Bronchial epithelial cell (primary cell): ENCODE data around the gene PSG1. TPM values are rescaled to one million over a fixed set of nuclear protein-coding genes. Genes with fewer than 3 reads are reported as not detected.

ENCODE experiments used
- DNase-seq: peaks from one replicate; pipeline ENCODE4 v3.0.0-alpha.2; 2010; ENCODE audit warnings: low read depth
- FAIRE-seq: peaks from 2 replicates; lab custom pipeline; 2011; peaks lifted over from hg19 to GRCh38; lab: Jason Lieb, UNC
- H3K27me3 ChIP-seq: 2 replicates; pipeline ENCODE4 v1.5.1; 2011; ENCODE audit warnings: low read length; ENCODE audit not compliant: control insufficient read depth, insufficient read depth
- H3K36me3 ChIP-seq: 2 replicates; pipeline ENCODE4 v1.5.1; 2011; ENCODE audit warnings: low read length; ENCODE audit not compliant: control insufficient read depth, insufficient read depth
- H3K4me3 ChIP-seq: 2 replicates; pipeline ENCODE4 v1.5.1; 2011; ENCODE audit warnings: mild to moderate bottlenecking, low read depth, low read length, control low read depth
- CTCF ChIP-seq: IDR thresholded peaks from 2 replicates; pipeline ENCODE4 v1.5.1; 2011; ENCODE audit warnings: mild to moderate bottlenecking, moderate library complexity, low read length, control low read depth, inconsistent platforms; ENCODE audit not compliant: insufficient read depth, severe bottlenecking
- total RNA-seq: library from RNA; depleted of rRNA; stranded (reverse); fragments of >200 nt; gene quantifications from 2 replicates; pipeline ENCODE4 v1.2.1, GENCODE V29; 2014

PSG1 gene
- total RNA-seq, 1 donor from 2014 or later, result not detected

GRCh38 chr19:42816894-42817293, 62.6 kb downstream of the PSG1 start:
- H3K27me3 ChIP-seq, result no peaks in the 10 kb centered on the region
- no peaks in the 10 kb centered on the region for H3K36me3 ChIP-seq
- TF ChIP-seq CTCF, result no peak
- H3K4me3 ChIP-seq, result no peak overlapping the region
- peak; percentile 13 for FAIRE-seq
- DNase-seq, result peak; percentile 10

Other genes starting within 250 kb of the PSG1 start
- not detected in 2 replicates for gene PSG3, start 139.2 kb downstream of the PSG1 start, total RNA-seq
- not detected in 2 replicates for gene PSG8, start 114.0 kb downstream of the PSG1 start, total RNA-seq
- not detected in 2 replicates for gene PSG6, start 38.2 kb upstream of the PSG1 start, total RNA-seq
- gene PSG7, start 57.5 kb upstream of the PSG1 start, total RNA-seq, result not detected in 2 replicates
- not detected in 2 replicates for gene PSG11, start 146.8 kb upstream of the PSG1 start, total RNA-seq
- not detected in 2 replicates for gene PSG2, start 203.0 kb upstream of the PSG1 start, total RNA-seq